NCI-H82 treated with DMSO at 0.1 percent for 48 hours (cell line): ENCODE data around the gene TSSC4.

Source experiments
- DNase-seq: peaks from one replicate; lab custom pipeline; 2025; ENCODE audit not compliant: unreplicated experiment; lab: John Stamatoyannopoulos, UW

The TSSC4 gene

DNA sequence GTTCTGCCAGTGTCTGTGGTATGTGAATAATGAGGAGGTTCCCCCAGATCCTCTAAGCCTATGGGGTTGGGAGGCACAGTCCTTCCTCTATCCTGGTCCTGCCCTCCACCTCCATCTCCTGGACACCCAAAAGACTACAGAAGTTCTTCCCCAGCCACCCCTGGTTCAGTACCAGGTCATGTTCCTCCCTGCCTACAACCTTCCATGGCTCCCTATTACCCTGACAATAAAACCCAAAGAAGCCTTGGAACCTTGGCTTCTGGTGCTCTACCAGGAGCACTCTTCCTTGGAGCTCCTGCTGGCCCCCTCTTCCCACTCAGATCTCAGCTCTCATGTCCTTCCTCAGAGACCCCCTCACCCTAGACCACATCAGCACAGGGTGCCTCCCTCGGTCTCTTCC lies 30.8 kb downstream of the TSSC4 start:
- DNase-seq: no peak

DNA sequence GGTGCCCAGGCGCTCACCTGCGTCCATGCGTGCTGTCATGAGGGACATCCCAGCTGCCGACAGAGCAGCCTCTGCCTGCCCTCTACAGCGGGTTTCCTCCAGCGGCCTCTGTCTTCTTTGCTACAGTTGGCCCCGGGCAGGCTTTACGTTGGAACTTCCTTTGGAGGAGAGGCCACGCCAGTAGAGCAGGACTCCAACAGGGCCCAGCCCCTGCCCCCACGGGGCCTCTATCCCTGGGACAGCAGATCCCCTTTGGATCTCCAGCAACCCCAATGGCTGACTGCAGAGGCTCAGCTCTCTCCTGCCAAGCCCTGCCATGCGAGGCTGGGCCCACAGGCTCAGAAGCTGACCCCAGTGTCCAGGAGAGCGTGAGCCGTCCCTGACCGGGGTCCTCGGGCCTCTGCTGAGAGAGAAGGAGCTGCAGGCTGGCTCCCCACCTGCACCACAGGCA lies 31.6 kb downstream of the TSSC4 start:
- DNase-seq: no peak

DNA sequence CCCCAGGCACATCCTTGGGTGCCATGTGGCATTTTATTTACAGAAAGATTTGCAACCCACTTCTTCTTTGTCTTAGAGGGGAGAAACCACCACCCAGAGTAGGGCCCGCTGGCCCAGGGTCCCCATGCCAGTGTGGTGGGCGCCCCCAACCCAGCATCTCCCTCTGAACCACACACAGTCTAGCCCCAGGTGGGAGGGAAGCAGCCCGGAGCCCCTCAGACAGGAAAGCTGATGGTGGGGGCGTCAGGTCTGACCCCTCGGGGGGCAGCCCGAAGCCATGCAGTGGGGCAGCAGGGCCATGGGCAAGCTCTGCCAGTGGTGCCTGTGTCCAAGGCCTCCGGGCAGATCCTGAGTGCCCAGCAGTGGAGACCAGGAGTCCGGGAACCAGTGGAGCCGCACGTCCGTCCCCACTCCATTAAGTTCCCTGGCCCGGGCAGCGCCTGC lies 32.1 kb downstream of the TSSC4 start:
- no peak for DNase-seq

DNA sequence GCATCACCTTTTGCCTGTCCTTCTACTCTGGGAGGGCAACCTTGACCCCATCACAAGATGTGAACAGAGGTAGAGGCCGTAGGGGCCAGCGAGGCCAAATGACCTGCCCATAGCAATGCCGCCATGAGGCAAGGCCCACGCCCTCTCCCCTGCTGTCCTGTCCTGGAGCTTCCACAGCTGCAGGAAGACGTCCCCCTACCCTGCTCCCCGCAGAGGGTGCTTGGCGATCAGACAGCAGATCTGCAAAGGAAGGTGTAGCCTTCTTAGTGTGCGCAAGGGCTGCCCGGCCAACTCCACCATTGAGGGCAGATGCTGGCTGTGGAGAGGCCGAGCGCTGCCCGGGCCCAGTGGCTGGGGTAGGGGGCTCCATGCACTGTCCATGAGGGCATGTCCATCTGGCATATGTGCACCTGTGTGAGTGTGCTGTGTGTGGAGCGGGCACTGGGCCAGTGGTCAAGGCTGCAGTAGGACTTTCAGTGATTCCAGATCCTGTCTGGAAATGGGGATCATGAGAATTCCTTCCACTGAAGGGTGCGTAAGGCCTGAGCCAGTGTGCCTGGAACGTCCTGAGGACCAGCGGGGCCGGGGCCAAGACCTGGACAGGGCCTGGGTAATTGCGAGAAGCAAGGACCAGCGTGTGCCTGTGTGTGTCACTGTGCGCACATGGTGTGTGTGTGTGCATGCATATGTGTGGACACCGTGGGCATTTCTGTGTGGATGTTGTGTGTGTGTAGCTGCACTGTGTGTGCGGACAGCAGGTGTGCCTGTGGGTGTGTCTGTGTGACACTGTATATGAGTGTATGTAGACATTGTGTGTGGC lies 32.8 kb downstream of the TSSC4 start:
- no peak for DNase-seq

DNA sequence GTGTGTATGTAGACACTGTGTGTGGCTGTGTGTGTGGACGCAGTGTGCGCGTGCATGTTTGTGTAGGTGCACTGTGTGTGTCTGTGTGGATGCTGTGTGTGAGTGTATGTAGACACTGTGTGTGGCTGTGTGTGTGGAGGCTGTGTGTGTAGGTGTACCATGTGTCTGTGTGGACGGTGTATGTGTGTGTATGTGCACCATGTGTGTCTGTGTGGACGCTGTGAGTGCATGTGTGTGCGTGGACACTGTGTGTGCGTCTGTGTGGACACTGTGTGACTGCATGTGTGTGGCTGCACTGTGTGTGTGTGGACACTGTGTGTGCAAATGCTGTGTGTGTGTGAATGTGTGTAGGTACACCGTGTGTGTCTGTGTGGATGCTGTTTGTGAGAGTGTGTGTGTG lies 33.5 kb downstream of the TSSC4 start:
- DNase-seq: no peak

DNA sequence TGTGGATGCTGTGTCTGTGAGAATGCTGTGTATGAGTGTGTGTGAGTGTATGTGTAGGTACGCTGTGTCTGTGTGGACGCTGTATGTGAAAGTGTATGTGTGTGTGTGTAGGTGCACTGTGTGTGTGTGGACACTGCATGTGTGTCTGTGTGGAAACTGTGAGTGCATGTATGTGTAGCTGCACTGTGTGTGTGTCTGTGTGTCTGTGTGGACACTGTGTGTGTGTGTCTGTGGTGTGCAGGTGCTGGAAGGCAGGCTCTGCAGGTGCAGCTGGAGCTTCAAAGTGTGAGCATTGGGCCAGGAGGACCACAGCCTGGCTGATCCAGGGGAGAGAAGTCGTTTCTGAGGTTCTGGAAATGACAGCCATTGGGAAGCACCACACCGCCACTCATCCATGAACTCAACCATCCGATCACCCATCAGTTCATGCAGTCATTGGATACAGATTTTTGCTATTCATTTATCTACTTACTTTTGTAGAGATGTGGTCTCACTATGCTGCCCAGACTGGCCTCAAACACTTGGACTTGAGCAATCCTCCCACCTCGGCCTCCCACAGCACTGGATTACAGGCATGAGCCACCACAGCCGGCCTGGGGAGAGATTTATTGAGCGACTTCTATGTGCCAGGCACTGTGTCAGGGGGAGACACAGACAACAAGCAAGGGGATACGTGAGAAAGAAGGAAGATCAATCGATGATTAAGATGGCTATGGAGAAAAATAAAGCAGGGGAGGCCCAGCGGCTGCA lies 34.1 kb downstream of the TSSC4 start:
- no peak for DNase-seq

DNA sequence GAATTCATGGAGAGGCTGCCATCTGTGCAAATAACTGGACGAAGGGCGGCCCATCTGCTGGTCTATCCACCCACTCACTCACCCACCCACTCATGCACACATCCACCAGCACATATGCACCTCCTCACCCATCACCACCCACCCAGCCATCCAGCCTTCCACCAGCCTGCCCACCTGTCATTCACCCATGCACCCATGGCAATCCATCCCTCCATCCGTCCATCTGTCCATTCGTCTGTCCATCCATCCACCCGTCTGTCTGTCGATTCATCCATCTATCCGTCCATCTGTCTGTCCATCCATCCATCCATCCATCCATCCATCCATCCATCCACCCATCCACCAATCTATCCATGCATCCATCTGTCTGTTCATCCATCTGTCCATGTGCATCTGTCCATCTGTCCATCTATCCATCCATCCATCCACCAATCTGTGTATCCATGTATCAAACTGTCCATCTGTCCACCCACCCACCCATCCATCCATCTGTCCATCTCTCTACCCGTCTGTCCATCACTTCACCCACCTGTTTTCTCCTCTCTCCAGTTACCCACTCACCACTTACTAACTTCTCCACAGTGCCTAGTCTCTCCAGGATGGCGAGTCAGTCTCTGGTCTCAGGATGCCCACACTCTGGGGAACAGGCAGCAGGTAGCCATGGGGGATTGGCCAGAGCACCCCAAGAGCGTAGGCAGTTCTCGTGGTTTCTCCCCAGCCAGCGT lies 34.9 kb downstream of the TSSC4 start:
- DNase-seq: no peak

DNA sequence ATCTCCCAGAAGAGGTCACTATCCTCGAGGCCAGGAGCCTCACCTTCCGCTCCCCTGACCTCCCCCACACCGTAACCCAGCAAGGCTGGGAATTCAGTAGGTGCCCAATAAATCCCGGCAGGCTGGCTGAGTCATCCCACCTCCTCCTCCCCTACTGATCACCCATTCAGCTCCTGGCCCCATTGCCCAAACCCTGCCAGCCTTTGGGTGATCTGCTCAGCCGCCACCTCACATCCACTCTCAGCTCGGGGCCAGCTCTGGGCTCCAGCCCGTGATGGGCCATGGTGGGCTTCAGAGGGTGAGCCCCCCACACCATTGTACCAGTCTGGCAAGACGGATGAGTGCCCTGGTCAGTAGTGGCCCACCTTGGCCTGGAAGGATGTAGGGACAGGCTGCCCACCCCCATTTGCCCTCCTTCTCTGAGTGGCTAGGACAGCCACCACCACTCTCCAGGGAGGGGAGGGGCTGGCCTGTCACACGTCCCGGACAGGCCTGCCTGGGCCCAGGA lies 35.5 kb downstream of the TSSC4 start:
- no peak for DNase-seq

DNA sequence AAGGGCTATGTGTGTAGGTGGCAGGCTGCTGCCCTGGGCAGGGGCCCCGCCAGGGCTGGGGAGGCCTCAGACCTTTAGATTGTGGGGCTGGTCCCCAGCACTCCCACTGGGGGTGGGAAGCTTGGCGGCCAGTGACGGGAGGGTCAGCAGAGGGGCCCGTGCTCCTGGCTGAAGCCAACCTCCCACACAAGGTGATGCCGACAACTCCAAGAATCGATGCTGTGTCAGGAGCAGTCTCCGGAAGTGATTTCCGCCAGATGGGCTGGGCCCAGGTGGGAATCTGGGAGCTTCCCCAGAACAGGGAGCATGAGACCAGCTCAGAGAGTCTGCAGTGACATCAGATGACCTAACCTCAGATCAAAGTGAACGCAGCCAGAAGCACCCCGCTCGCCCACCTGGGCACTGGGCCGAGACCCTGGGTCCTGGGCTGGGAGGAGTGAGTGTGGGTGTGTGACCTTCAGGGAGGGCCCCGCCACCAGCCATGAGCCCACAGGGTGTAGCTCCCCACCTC lies 36.0 kb downstream of the TSSC4 start:
- DNase-seq: no peak

DNA sequence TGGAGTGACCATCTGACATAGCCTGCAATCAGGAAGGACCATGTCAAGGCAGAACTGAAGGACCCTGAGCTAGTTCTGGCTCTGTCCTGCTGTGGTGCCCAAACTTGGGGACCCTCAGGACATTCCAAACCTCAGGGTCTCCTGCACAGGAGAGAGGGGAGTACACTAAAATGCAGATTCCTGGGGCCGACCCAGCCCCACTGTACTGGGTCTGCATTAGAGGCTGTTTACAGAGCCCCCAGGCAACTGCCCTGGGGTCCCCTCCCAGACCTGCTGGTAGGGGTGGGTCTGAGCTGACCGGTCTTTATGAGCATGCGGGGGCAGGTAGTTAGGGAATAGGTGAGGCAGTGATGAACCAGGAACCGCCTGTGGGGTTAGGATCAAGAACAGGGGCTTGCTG lies 37.0 kb downstream of the TSSC4 start:
- no peak for DNase-seq

DNA sequence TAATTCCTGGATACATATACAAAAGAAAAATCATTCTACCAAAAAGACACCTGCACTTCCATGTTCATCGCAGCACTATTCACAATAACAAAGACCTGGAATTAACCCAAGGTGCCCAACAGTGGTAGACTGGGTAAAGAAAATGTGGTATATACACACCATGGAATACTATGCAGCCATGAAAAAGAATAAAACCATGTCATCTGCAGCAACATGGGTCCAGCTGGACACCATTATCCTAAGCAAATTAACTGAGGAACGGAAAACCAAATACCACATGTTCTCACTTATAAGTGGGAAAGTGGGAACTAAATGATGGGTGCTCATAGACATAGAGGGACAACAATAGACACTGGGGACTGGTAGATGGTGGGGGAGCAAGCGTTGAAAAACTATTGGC lies 39.3 kb downstream of the TSSC4 start:
- no peak for DNase-seq

DNA sequence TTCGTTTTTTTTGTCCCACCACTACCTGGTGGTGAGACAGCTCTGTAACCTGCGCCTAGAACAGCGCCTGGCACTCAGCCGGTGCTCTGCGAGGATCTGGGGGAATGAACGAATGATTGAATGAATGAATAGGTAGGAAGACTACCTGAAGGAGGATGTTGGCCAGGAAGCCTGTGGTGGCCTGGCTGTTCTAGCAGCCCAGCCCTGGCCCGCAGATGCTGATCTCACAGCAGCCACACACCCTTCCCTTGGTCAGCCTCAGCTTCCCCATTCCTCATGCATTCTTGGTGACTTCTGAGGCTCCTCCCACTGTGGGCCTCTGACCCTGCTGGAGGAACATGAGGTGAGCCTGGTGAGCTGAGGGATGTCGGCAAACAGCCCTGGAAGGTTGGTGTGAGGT lies 40.1 kb downstream of the TSSC4 start:
- DNase-seq: no peak

DNA sequence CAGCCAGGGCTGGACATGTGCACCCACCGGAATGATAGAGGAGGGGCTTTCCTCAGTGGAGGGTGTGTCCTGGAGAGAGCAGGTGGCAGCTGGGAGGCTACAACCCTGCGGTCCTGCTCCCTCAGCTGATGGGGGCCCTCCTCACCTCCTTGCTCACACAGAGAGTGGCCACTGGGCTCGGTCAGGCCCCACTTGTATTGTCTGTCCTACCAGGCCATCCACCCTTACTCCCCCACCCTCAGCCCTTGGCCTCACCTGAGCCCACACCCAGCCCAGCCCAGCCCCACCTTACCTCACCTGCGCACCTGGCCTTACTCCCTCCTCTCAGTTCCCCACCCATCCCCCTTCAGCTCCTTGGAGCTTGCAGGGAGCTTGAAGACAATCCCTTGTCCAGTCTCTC lies 40.6 kb downstream of the TSSC4 start:
- no peak for DNase-seq

DNA sequence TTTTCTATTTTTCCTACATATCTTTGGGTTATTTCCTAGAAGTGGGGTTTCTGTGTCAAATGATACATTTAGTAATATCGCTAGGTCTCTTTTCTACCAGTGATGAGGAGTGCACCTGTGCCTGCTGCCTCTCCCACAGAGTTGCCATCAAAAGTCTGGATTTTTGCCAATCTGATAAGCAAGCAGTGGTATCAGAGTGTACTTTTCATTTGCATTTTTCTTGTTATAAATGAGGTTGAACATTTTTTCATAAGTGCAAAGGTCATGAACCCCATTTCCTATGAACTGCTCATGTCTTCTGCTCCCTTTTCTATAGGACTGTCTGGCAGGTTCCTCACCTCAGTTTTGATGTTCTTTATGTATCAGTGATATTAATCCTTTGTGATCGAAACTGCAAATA lies 42.0 kb downstream of the TSSC4 start:
- DNase-seq: no peak

DNA sequence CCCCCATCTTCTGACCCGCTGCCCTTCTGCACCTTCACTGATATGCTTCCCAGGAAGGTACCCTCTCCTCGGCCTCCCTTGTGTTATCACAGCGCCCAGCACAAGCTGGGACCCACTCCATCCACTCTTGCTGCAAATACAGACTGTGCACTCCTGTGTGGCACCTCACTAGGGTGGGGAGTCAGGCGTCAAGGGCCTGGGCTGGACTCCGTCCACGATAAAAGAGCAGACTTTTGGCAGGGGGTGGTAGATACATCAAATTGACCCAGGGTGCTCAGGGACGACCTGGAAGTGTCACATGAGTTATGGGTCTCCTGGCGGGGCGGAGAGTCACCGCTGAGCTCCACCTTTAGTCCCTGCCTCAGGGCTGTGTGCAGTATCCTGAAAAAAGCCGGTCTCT lies 42.9 kb downstream of the TSSC4 start:
- no peak for DNase-seq

DNA sequence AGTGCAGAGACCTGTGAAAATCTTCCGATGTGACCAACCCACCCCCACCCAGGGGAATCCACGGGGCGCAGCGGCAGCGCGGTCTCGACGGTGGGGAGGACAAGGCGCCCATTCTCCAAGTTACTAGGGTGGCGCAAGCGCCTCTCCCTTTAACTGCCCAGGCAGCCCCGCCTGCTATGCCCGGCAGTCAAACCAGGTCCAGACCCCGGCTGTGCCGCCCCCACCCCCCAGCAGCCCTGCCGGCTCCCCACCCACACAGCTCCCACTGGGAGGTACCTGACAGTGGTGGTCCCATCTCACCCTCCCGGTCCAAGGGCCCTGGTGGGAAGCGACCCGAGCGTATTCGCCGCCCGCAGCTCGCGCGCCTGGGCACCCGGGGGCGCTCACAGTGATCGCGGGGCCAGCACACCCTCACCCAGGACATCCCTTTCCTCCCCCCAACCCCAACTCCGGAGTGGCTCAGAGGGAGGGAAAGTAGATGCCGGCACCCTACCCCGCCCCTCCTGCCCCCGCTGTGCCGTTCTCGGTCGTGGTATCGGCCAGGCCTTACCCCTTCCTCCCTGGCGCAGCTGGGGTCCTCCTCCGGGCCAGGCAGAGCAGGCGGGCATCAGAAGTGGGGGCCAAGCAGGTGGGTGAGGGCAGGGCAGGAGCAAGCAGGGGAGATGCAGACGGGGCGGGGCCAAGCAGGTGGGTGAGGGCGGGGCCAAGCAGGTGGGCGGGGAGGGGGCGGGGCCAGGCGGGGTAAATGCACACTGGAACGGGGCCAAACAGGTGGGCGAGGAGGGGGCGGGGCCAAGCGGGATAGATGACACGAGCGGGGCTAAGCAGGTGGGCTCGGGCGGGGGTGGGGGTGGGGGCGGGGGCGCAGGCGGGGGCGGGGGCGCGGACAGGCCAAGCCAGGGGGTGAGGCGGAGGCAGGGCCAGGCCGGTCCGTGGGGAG lies 43.6 kb downstream of the TSSC4 start, which contains the start of gene TRPM5:
Gene TRPM5 (minus strand): TSS at position 634 of the 940 bp plus-strand sequence. CDS start 21,478 bp downstream, outside the sequence.
- no peak for DNase-seq

DNA sequence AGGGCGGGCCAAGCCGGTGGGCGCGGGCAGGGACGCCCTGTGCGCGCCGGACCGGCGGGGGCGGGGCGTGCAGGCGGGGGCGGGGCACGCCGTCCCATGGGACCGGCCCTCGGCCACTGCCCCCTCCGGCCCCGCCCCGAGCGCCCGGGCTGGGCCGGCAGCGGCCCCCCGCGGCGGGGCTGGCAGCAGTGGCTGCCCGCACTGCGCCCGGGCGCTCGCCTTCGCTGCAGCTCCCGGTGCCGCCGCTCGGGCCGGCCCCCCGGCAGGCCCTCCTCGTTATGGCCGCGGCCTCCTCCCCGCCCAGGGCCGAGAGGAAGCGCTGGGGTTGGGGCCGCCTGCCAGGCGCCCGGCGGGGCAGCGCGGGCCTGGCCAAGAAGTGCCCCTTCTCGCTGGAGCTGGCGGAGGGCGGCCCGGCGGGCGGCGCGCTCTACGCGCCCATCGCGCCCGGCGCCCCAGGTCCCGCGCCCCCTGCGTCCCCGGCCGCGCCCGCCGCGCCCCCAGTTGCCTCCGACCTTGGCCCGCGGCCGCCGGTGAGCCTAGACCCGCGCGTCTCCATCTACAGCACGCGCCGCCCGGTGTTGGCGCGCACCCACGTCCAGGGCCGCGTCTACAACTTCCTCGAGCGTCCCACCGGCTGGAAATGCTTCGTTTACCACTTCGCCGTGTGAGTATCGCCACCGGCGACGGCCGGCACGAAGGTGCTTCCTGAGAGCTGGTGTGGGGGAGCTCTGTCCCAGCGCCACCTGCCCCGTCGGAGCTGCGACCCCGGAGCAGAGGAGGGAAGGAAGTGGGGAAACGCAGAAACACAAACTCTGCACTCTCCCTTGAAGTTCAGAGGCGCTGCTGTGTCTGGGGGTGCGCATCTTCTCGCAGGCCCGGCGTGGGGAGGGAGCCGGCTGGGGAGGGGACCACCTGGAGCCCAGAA lies 44.5 kb downstream of the TSSC4 start, which contains the start of gene KCNQ1:
Gene KCNQ1 (plus strand): TSS at position 188 of the 925 bp plus-strand sequence. CDS start 91 bp downstream, at position 279.
- DNase-seq: no peak

DNA sequence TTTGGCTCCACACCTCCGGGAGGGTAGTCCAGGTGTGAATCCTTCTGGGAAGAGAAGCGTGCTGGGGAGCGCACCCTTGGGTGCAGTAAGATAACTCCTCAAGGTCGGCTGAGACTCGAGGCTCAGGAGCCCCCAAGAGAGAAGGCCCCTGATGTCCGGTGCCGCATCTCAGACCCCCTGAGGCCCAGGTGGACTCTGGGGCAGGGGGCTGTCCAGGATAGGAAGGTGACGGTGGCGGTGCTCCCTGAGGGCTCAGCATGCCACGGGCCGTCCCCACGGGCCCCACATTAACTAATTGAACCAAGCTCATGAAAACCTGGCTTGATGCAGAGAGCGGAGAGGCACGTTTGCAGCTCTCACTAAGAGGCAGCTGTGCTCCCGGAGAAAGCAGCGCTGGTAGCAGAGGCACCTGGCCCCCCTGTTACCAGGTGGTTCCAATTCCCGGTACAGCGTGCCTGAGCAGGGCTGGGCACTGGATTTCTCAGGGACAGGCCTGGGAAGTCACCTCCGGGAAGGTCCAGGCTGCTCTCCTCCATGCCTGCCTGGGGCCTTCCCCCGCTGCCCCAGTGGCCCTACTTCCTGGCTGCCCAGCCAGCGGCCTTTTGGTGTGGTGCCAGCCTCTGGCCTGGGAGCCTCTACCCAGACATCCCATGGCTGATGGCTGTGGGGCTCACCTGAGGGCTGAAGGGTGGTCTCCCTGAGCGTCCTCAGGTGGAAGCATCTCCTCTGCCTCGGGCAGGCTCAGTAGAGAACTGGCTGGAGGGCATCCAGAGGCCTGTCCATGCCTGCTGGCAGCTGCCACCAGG lies 45.4 kb downstream of the TSSC4 start:
- DNase-seq: no peak
